GM23248 (cell line): ENCODE data around the gene EMILIN1.

Experiments
- EZH2 ChIP-seq: fragments of 200-600 bp; sonication (generic); IDR thresholded peaks from 2 replicates; pipeline ENCODE4 v1.6.1; 2018; ENCODE audit warnings: antibody characterized with exemption, mild to moderate bottlenecking; ENCODE audit not compliant: insufficient read depth, poor library complexity, severe bottlenecking
- EZH2phosphoT487 ChIP-seq: fragments of 200-600 bp; sonication (generic); IDR thresholded peaks from 2 replicates; pipeline ENCODE4 v1.6.1; 2018; ENCODE audit warnings: antibody characterized with exemption, moderate library complexity, mild to moderate bottlenecking, low read depth; ENCODE audit not compliant: insufficient read depth

GRCh38 chr2:27126252-27126710, 47.9 kb downstream of the EMILIN1 start:
- TF ChIP-seq EZH2 (no peak), EZH2phosphoT487 (no peak)
